OCI-LY1 (cell line): Measurements from ENCODE around the gene PREX1.
"Not testable (repeated sequence)": the region's sequence is repeated elsewhere in the genome, so short reads cannot be mapped to it uniquely, and the experiment has no call there.

ENCODE experiments used
- CTCF ChIP-seq: fragments of 200-600 bp; sonication (generic), shearing (Covaris generic); IDR thresholded peaks from 2 replicates; pipeline ENCODE4 v1.5.1; 2017; ENCODE audit warnings: mild to moderate bottlenecking, antibody characterized with exemption, low read length, moderate library complexity, mixed read lengths
- EZH2 ChIP-seq: fragments of 200-600 bp; sonication (generic), shearing (Covaris generic); IDR thresholded peaks from 2 replicates; pipeline ENCODE4 v1.8.0; 2017; ENCODE audit warnings: borderline replicate concordance, mixed run types, mild to moderate bottlenecking, antibody characterized with exemption, low read length, moderate library complexity, mixed read lengths

GRCh38 chr20:48812114-48812513, 15.7 kb downstream of the PREX1 start:
- not testable (repeated sequence) for TF ChIP-seq CTCF, EZH2
